ENCODE results near the gene UBE2I.

The UBE2I gene

GRCh38 chr16:1364510-1364909 lies 55.1 kb downstream of the UBE2I start:
- no peak for DNase-seq

GRCh38 chr16:1366060-1366711 lies 56.8 kb downstream of the UBE2I start:
- DNase-seq, result no peak

GRCh38 chr16:1366712-1367299 lies 57.4 kb downstream of the UBE2I start:
- no peak for DNase-seq

- no peak for DNase-seq
Measured at GRCh38 chr16:1367486-1368174, 58.2 kb downstream of the UBE2I start.

- no peak for DNase-seq
Measured at GRCh38 chr16:1371054-1371978, 61.9 kb downstream of the UBE2I start.

GRCh38 chr16:1372292-1372950 lies 63.0 kb downstream of the UBE2I start:
- no peak for DNase-seq

GRCh38 chr16:1374418-1375297 lies 65.2 kb downstream of the UBE2I start:
- DNase-seq, result no peak

GRCh38 chr16:1375298-1375640 lies 65.8 kb downstream of the UBE2I start:
- DNase-seq, result no peak

- no peak for DNase-seq
Measured at GRCh38 chr16:1375741-1376410, 66.4 kb downstream of the UBE2I start.
